WTC11 (cell line): ENCODE measurements around the gene TUBB. TPM values are rescaled to one million over a fixed set of nuclear protein-coding genes. Genes with fewer than 3 reads are reported as not detected.

ENCODE experiments used
- ATAC-seq: fragments of 200-7000 bp; cut with Tn5 transposase; 2 replicates; pipeline ENCODE4 v1.10.0; 2021; ENCODE audit warnings: mild to moderate bottlenecking, moderate library complexity
- CTCF ChIA-PET: fragments of 300-600 bp; sonication (Branson Sonifier 250); formaldehyde crosslinking; loops from one replicate; lab custom pipeline; 2021; ENCODE audit warnings: antibody characterized with exemption; lab: Charles Lee
- POLR2A ChIA-PET: fragments of 350-600 bp; sonication (Branson Sonifier 250); formaldehyde crosslinking; loops from one replicate; lab custom pipeline; 2021; ENCODE audit warnings: antibody characterized with exemption; lab: Charles Lee
- DNase-seq: peaks from one replicate; pipeline ENCODE4 v3.0.0; 2021; ENCODE audit warnings: low spot score
- H3K27ac Mint-ChIP-seq: 2 replicates; pipeline ENCODE4 v1.8.0; 2021; ENCODE audit warnings: mixed read lengths
- H3K27me3 Mint-ChIP-seq: 2 replicates; pipeline ENCODE4 v1.8.0; 2021; ENCODE audit warnings: low read depth, mild to moderate bottlenecking, moderate library complexity, mixed read lengths
- H3K36me3 Mint-ChIP-seq: 2 replicates; pipeline ENCODE4 v1.8.0; 2021; ENCODE audit warnings: mixed read lengths
- H3K4me1 Mint-ChIP-seq: 2 replicates; pipeline ENCODE4 v1.8.0; 2022; ENCODE audit warnings: mixed read lengths
- H3K4me3 Mint-ChIP-seq: 2 replicates; pipeline ENCODE4 v1.8.0; 2021; ENCODE audit warnings: mild to moderate bottlenecking, moderate library complexity, mixed read lengths
- H3K9me3 Mint-ChIP-seq: 2 replicates; pipeline ENCODE4 v1.8.0; 2021; ENCODE audit warnings: mixed read lengths
- E2F5 ChIP-seq: sonication (generic); formaldehyde crosslinking; IDR thresholded peaks from 2 replicates; pipeline ENCODE4 v1.8.1; 2022; ENCODE audit warnings: mild to moderate bottlenecking, moderate library complexity, missing genetic modification reagents
- FOXP4 ChIP-seq: sonication (generic); formaldehyde crosslinking; IDR thresholded peaks from 2 replicates; pipeline ENCODE4 v1.8.0; 2022; ENCODE audit warnings: mild to moderate bottlenecking, missing genetic modification reagents
- GABPB1 ChIP-seq: sonication (generic); formaldehyde crosslinking; IDR thresholded peaks from 2 replicates; pipeline ENCODE4 v1.8.1; 2023; ENCODE audit warnings: mild to moderate bottlenecking, missing genetic modification reagents
- MYBL2 ChIP-seq: sonication (generic); formaldehyde crosslinking; IDR thresholded peaks from 2 replicates; pipeline ENCODE4 v1.8.1; 2023; ENCODE audit warnings: mild to moderate bottlenecking, moderate library complexity, missing genetic modification reagents
- NFATC4 ChIP-seq: fragments of 250-450 bp; sonication (Bioruptor Pico); IDR thresholded peaks from 2 replicates; pipeline ENCODE4 v1.9.0; 2021; ENCODE audit warnings: mild to moderate bottlenecking
- NFE2L1 ChIP-seq: sonication (generic); formaldehyde crosslinking; IDR thresholded peaks from 2 replicates; pipeline ENCODE4 v1.8.1; 2023; ENCODE audit warnings: missing genetic modification reagents
- PRDM15 ChIP-seq: sonication (generic); formaldehyde crosslinking; IDR thresholded peaks from 2 replicates; pipeline ENCODE4 v1.8.0; 2022; ENCODE audit warnings: missing genetic modification reagents
- SP1 ChIP-seq: sonication (generic); formaldehyde crosslinking; conservative IDR thresholded peaks from 2 replicates; pipeline ENCODE4 v1.8.1; 2022; ENCODE audit warnings: missing genetic modification reagents
- USF2 ChIP-seq: sonication (generic); formaldehyde crosslinking; IDR thresholded peaks from 2 replicates; pipeline ENCODE4 v1.8.1; 2023; ENCODE audit warnings: mild to moderate bottlenecking, missing genetic modification reagents, moderate library complexity
- ZNF281 ChIP-seq: sonication (generic); formaldehyde crosslinking; IDR thresholded peaks from 2 replicates; pipeline ENCODE4 v1.8.0; 2023; ENCODE audit warnings: mild to moderate bottlenecking, missing genetic modification reagents
- ZNF425 ChIP-seq: fragments of 250-450 bp; sonication (Bioruptor Pico); conservative IDR thresholded peaks from 2 replicates; pipeline ENCODE4 v1.9.0; 2021; ENCODE audit warnings: mild to moderate bottlenecking
- ZNF532 ChIP-seq: fragments of 250-450 bp; sonication (Bioruptor Pico); IDR thresholded peaks from 2 replicates; pipeline ENCODE4 v1.9.0; 2021; ENCODE audit warnings: mild to moderate bottlenecking, borderline replicate concordance
- ZNF671 ChIP-seq: fragments of 250-450 bp; sonication (Bioruptor Pico); IDR thresholded peaks from 2 replicates; pipeline ENCODE4 v1.8.0; 2021; ENCODE audit warnings: mild to moderate bottlenecking
- total RNA-seq: library from RNA; stranded (reverse); gene quantifications from 3 replicates; pipeline ENCODE4 v1.2.3, GENCODE V29; 2021

The TUBB gene
- total RNA-seq, 1 experiment from 2014 or later, result 1,503 TPM

GRCh38 chr6:30724906-30725667 is 4.9 kb downstream of the TUBB start:
- Mint-ChIP-seq H3K9me3 (no peaks in the 10 kb centered on the region), H3K36me3 (peaks cover 66% of the 10 kb centered on the region), H3K27ac (peak overlapping the region; percentile 78), H3K4me1 (peaks cover 31% of the 10 kb centered on the region), H3K4me3 (peak overlapping the region; percentile 38), H3K27me3 (no peaks in the 10 kb centered on the region)
- ChIA-PET CTCF (interaction anchor here (1.0 kb wide), 1 partner anchor 46 kb away, joined by 5 read pairs; no protein-coding TSS in a partner anchor), POLR2A (interaction anchor here (2.7 kb wide), 1 partner anchor 45 kb away, joined by 8 read pairs; no protein-coding TSS in a partner anchor)
- peak; percentile 29; the same call in 1 of the 2 replicates for TF ChIP-seq GABPB1 (CRISPR knock-in tag)
- TF ChIP-seq ZNF671 (CRISPR knock-in tag), result 0 out of 2 replicates have a peak, but pooled peaks have one; percentile 16
- TF ChIP-seq FOXP4 (CRISPR knock-in tag), result no peak
- DNase-seq (no peak), ATAC-seq (no peak)

- no peaks in the 10 kb centered on the region for H3K9me3 Mint-ChIP-seq
- peaks cover 32% of the 10 kb centered on the region for H3K4me1 Mint-ChIP-seq
- ATAC-seq (peak; percentile 45), DNase-seq (no peak)
- peak overlapping the region; percentile 92 for H3K27ac Mint-ChIP-seq
- H3K27me3 Mint-ChIP-seq, result no peaks in the 10 kb centered on the region
- H3K36me3 Mint-ChIP-seq, result peaks cover 64% of the 10 kb centered on the region
- POLR2A ChIA-PET, result interaction anchor here (1.6 kb wide), 1 partner anchor 9 kb away, joined by 8 read pairs; the partner anchor contains the start of gene MDC1
- H3K4me3 Mint-ChIP-seq, result no peak overlapping the region
- CTCF ChIA-PET, result interaction anchor here (1.9 kb wide), 1 partner anchor 47 kb away, joined by 7 read pairs; no protein-coding TSS in a partner anchor
- TF ChIP-seq ZNF532 (CRISPR knock-in tag) (peak; percentile 94), NFE2L1 (peak; percentile 29; the same call in 1 of the 2 replicates), MYBL2 (CRISPR knock-in tag) (peak; percentile 23; the same call in 1 of the 2 replicates), E2F5 (CRISPR knock-in tag) (no peak; the same call in 1 of the 2 replicates), ZNF425 (peak; percentile 93), USF2 (CRISPR knock-in tag) (peak; percentile 28; the same call in 1 of the 2 replicates), ZNF281 (no peak), SP1 (CRISPR knock-in tag) (peak; percentile 42), PRDM15 (CRISPR knock-in tag) (no peak), NFATC4 (peak; percentile 94)
Observed at GRCh38 chr6:30725713-30726505, 5.8 kb downstream of the TUBB start.
